HEK293 (cell line): ENCODE results near the gene POLDIP2.
A peak's percentile ranks its signal among the peaks of the same experiment; 100 is the strongest.

Experiments
- CTCF ChIA-PET: fragments of 350-600 bp; formaldehyde crosslinking; extraction: SDS; loops from one replicate; lab custom pipeline; 2021; ENCODE audit warnings: antibody characterized with exemption; lab: Yijun Ruan, JAX
- POLR2A ChIA-PET: fragments of 300-600 bp; formaldehyde crosslinking; extraction: SDS; loops from one replicate; lab custom pipeline; 2020; ENCODE audit warnings: antibody characterized with exemption, inconsistent platforms; lab: Yijun Ruan, JAX
- H3K27ac ChIP-seq: fragments of 200-500 bp; sonication (Bioruptor generic); 2 replicates; pipeline ENCODE4 v1.5.1; 2014; ENCODE audit warnings: low read depth, low read length, control low read depth, inconsistent platforms; ENCODE audit errors: extremely low read depth
- H3K36me3 ChIP-seq, 2 experiments: fragments of 200-500 bp in 1 of 2; sonication (Bioruptor generic) in 1 of 2; 1 replicate in 1 of 2; 2 replicates in 1 of 2; pipeline ENCODE4 v1.5.1; 2014 to 2017; ENCODE audit warnings: inconsistent platforms in 2 of 2, low read length in 2 of 2; ENCODE audit not compliant: control insufficient read depth in 2 of 2, insufficient read depth in 1 of 2
- H3K4me1 ChIP-seq: fragments of 200-500 bp; sonication (Bioruptor generic); 2 replicates; pipeline ENCODE4 v1.5.1; 2014; ENCODE audit warnings: mild to moderate bottlenecking, low read length, inconsistent platforms; ENCODE audit not compliant: control insufficient read depth, insufficient read depth
- H3K4me3 ChIP-seq: 2 replicates; pipeline ENCODE4 v1.5.1; 2011; ENCODE audit warnings: low read depth, mild to moderate bottlenecking, control low read depth, low read length, moderate library complexity
- H3K9me3 ChIP-seq: fragments of 200-500 bp; sonication (Bioruptor generic); 2 replicates; pipeline ENCODE4 v1.5.1; 2014; ENCODE audit warnings: low read depth, low read length, inconsistent platforms; ENCODE audit not compliant: control insufficient read depth, insufficient read depth
- BCL6B ChIP-seq: fragments of 450-650 bp; formaldehyde crosslinking; IDR thresholded peaks from 2 replicates; pipeline ENCODE4 v1.5.1; 2017; ENCODE audit warnings: missing biosample characterization, missing genetic modification characterization
- PRDM10 ChIP-seq: fragments of 450-650 bp; formaldehyde crosslinking; IDR thresholded peaks from 2 replicates; pipeline ENCODE4 v1.5.1; 2016; ENCODE audit warnings: missing biosample characterization, missing genetic modification characterization
- SCRT2 ChIP-seq: fragments of 450-650 bp; formaldehyde crosslinking; IDR thresholded peaks from 2 replicates; pipeline ENCODE4 v1.5.1; 2016; ENCODE audit warnings: missing biosample characterization, missing genetic modification characterization
- ZBTB49 ChIP-seq: fragments of 450-650 bp; formaldehyde crosslinking; IDR thresholded peaks from 2 replicates; pipeline ENCODE4 v1.5.1; 2016; ENCODE audit warnings: missing biosample characterization, missing genetic modification characterization, low read depth
- ZNF132 ChIP-seq: fragments of 450-650 bp; formaldehyde crosslinking; IDR thresholded peaks from 2 replicates; pipeline ENCODE4 v1.5.1; 2017; ENCODE audit warnings: missing biosample characterization, missing genetic modification characterization, borderline replicate concordance
- ZNF174 ChIP-seq: fragments of 450-650 bp; formaldehyde crosslinking; IDR thresholded peaks from 2 replicates; pipeline ENCODE4 v1.5.0; 2017; ENCODE audit warnings: missing biosample characterization, mild to moderate bottlenecking, missing genetic modification characterization
- ZNF76 ChIP-seq: fragments of 450-650 bp; formaldehyde crosslinking; IDR thresholded peaks from 2 replicates; pipeline ENCODE4; 2016; ENCODE audit warnings: low read depth, missing biosample characterization, missing genetic modification characterization, borderline replicate concordance
- ZSCAN18 ChIP-seq: fragments of 450-650 bp; formaldehyde crosslinking; IDR thresholded peaks from 2 replicates; pipeline ENCODE4 v1.5.1; 2016; ENCODE audit warnings: missing biosample characterization, missing genetic modification characterization
- ZSCAN30 ChIP-seq: fragments of 450-650 bp; IDR thresholded peaks from 2 replicates; pipeline ENCODE4 v1.5.1; 2018; ENCODE audit warnings: missing biosample characterization, mild to moderate bottlenecking, missing genetic modification characterization, moderate library complexity
- ZSCAN4 ChIP-seq: fragments of 450-650 bp; formaldehyde crosslinking; IDR thresholded peaks from 2 replicates; pipeline ENCODE4 v1.5.1; 2017; ENCODE audit warnings: missing biosample characterization, missing genetic modification characterization

The POLDIP2 gene

GRCh38 chr17:28334666-28335200 is 22.6 kb downstream of the POLDIP2 start:
- Histone ChIP-seq H3K36me3 (peaks cover 4 to 31% of the 10 kb centered on the region in 2 experiments; a peak in 2 of 3 replicates), H3K4me3 (peak overlapping the region; percentile 75), H3K27ac (peak overlapping the region; percentile 43; the same call in 1 of the 2 replicates), H3K9me3 (no peaks in the 10 kb centered on the region), H3K4me1 (peaks cover 14% of the 10 kb centered on the region)
- TF ChIP-seq ZNF76 (tag by site-specific recombination) (no peak), PRDM10 (tag by site-specific recombination) (0 out of 2 replicates have a peak, but pooled peaks have one; percentile 36), SCRT2 (tag by site-specific recombination) (no peak), ZBTB49 (tag by site-specific recombination) (no peak), ZSCAN18 (tag by site-specific recombination) (no peak), ZNF132 (tag by site-specific recombination) (no peak)
- POLR2A ChIA-PET, result interaction anchor here (0.5 to 3.1 kb wide), 24 partner anchors 9 to 617 kb away, joined by 3 to 122 read pairs (median 6); partner anchors contain the start of genes ALDOC, NLK, PHF12 and POLDIP2
- CTCF ChIA-PET, result interaction anchor here (1.0 to 2.3 kb wide), 7 partner anchors 9 to 83 kb away, joined by 3 to 15 read pairs (median 8); partner anchors contain the start of gene POLDIP2

- CTCF ChIA-PET, result interaction anchor here (0.6 to 1.7 kb wide), 2 partner anchors 13 to 616 kb away, joined by 5 to 7 read pairs; no protein-coding TSS in a partner anchor
- peak overlapping the region; percentile 75 for H3K4me3 ChIP-seq
- TF ChIP-seq ZNF174 (tag by site-specific recombination) (no peak), ZSCAN30 (tag by site-specific recombination) (no peak)
- TF ChIP-seq, all 188 proteins: peak for 0
These were observed 23.2 kb downstream of the POLDIP2 start for GRCh38 chr17:28334171-28334570.

GRCh38 chr17:28333083-28333746 is 24.1 kb downstream of the POLDIP2 start:
- Histone ChIP-seq H3K4me1 (peaks cover 14% of the 10 kb centered on the region), H3K4me3 (no peak overlapping the region), H3K27ac (no peak overlapping the region), H3K9me3 (no peaks in the 10 kb centered on the region), H3K36me3 (peaks cover 16 to 37% of the 10 kb centered on the region in 2 experiments)
- TF ChIP-seq BCL6B (tag by site-specific recombination), result no peak
- peak; percentile 58; the same call in 1 of the 2 replicates for TF ChIP-seq ZSCAN4 (tag by site-specific recombination)
- CTCF ChIA-PET, result interaction anchor here (0.7 to 1.0 kb wide), 4 partner anchors 11 to 332 kb away, joined by 3 to 8 read pairs (median 3); no protein-coding TSS in a partner anchor
- POLR2A ChIA-PET, result interaction anchor here (1.4 kb wide), 1 partner anchor 24 kb away, joined by 5 read pairs; the partner anchor contains the start of gene POLDIP2

More at GRCh38 chr17:28334171-28334570, 23.2 kb downstream of the POLDIP2 start:
- no peaks in the 10 kb centered on the region for H3K9me3 ChIP-seq
- peaks cover 14% of the 10 kb centered on the region for H3K4me1 ChIP-seq
- H3K36me3 ChIP-seq, result peaks cover 7 to 31% of the 10 kb centered on the region in 2 experiments
- POLR2A ChIA-PET, result interaction anchor here (1.4 to 3.1 kb wide), 3 partner anchors 12 to 83 kb away, joined by 5 to 53 read pairs (median 15); partner anchors contain the start of gene POLDIP2
- H3K27ac ChIP-seq, result no peak overlapping the region
